H9 (cell line): ENCODE results near the gene CAMK2B. TPM values are rescaled to one million over a fixed set of nuclear protein-coding genes. Genes with fewer than 3 reads are reported as not detected.

Source experiments
- DNase-seq: peaks from one replicate; pipeline ENCODE4 v3.0.0-alpha.2; 2017
- H2AFZ ChIP-seq: one replicate; pipeline ENCODE4 v1.6.1; 2013; ENCODE audit warnings: mild to moderate bottlenecking, low read length, control low read depth, moderate library complexity
- H2AK5ac ChIP-seq: 2 replicates; pipeline ENCODE4 v1.6.1; 2013; ENCODE audit warnings: low read length, control low read depth, mixed read lengths; ENCODE audit not compliant: insufficient read length
- H2BK120ac ChIP-seq: one replicate; pipeline ENCODE4 v1.6.1; 2013; ENCODE audit warnings: low read depth, mild to moderate bottlenecking, low read length, control low read depth, inconsistent platforms; ENCODE audit not compliant: poor library complexity, severe bottlenecking
- H2BK12ac ChIP-seq: 2 replicates; pipeline ENCODE4 v1.6.1; 2013; ENCODE audit warnings: low read length, control low read depth, mixed read lengths, low read depth; ENCODE audit not compliant: insufficient read length
- H2BK15ac ChIP-seq: 2 replicates; pipeline ENCODE4 v1.6.1; 2013; ENCODE audit warnings: low read depth, low read length, control low read depth
- H2BK20ac ChIP-seq: one replicate; pipeline ENCODE4 v1.6.1; 2013; ENCODE audit warnings: low read depth, mild to moderate bottlenecking, low read length, control low read depth, inconsistent platforms; ENCODE audit not compliant: poor library complexity, severe bottlenecking
- H2BK5ac ChIP-seq: 2 replicates; pipeline ENCODE4 v1.6.1; 2013; ENCODE audit warnings: low read length, control low read depth, mixed read lengths; ENCODE audit not compliant: insufficient read length
- H3K14ac ChIP-seq: 2 replicates; pipeline ENCODE4 v1.6.1; 2013; ENCODE audit warnings: low read length, control low read depth; ENCODE audit not compliant: insufficient read depth
- H3K18ac ChIP-seq: 2 replicates; pipeline ENCODE4 v1.6.1; 2013; ENCODE audit warnings: low read depth, mild to moderate bottlenecking, mixed read lengths, low read length, control low read depth; ENCODE audit not compliant: insufficient read length
- H3K23ac ChIP-seq: 2 replicates; pipeline ENCODE4 v1.6.1; 2013; ENCODE audit warnings: low read length, control low read depth, mixed read lengths, low read depth; ENCODE audit not compliant: insufficient read length
- H3K23me2 ChIP-seq: 2 replicates; pipeline ENCODE4 v1.6.1; 2013; ENCODE audit warnings: low read depth, mild to moderate bottlenecking, mixed read lengths, low read length, control low read depth; ENCODE audit not compliant: insufficient read length, poor library complexity, severe bottlenecking
- H3K27ac ChIP-seq: 2 replicates; pipeline ENCODE4 v1.5.1; 2013; ENCODE audit warnings: low read length, control low read depth, mixed read lengths, low read depth; ENCODE audit not compliant: insufficient read length
- H3K27me3 ChIP-seq: 2 replicates; pipeline ENCODE4 v1.6.1; 2013; ENCODE audit warnings: low read length, control low read depth, inconsistent platforms; ENCODE audit not compliant: insufficient read depth
- H3K4ac ChIP-seq: 2 replicates; pipeline ENCODE4 v1.6.1; 2013; ENCODE audit warnings: low read depth, mild to moderate bottlenecking, control low read depth, inconsistent platforms, low read length, moderate library complexity
- H3K4me1 ChIP-seq: 2 replicates; pipeline ENCODE4 v1.6.1; 2013; ENCODE audit warnings: low read length, control low read depth, inconsistent platforms; ENCODE audit not compliant: insufficient read depth
- H3K4me2 ChIP-seq: 2 replicates; pipeline ENCODE4 v1.6.1; 2013; ENCODE audit warnings: low read length, control low read depth, mixed read lengths; ENCODE audit not compliant: insufficient read length, insufficient read depth
- H3K56ac ChIP-seq: 2 replicates; pipeline ENCODE4 v1.6.1; 2013; ENCODE audit warnings: low read depth, mild to moderate bottlenecking, mixed read lengths, low read length, control low read depth; ENCODE audit not compliant: insufficient read length
- H3K79me1 ChIP-seq: 2 replicates; pipeline ENCODE4 v1.6.1; 2013; ENCODE audit warnings: low read depth, mild to moderate bottlenecking, moderate library complexity, low read length, control low read depth, inconsistent platforms; ENCODE audit not compliant: insufficient read depth, poor library complexity, severe bottlenecking
- H3K79me2 ChIP-seq: 2 replicates; pipeline ENCODE4 v1.6.1; 2013; ENCODE audit warnings: low read length, control low read depth, inconsistent platforms; ENCODE audit not compliant: insufficient read depth
- H3K9ac ChIP-seq: 2 replicates; pipeline ENCODE4 v1.6.1; 2013; ENCODE audit warnings: low read length, control low read depth, mixed read lengths; ENCODE audit not compliant: insufficient read length; ENCODE audit errors: extremely low read depth
- H3K9me3 ChIP-seq: one replicate; pipeline ENCODE4 v1.6.1; 2013; ENCODE audit warnings: low read depth, low read length, inconsistent platforms; ENCODE audit not compliant: control insufficient read depth
- H3T11ph ChIP-seq: one replicate; pipeline ENCODE4 v1.6.1; 2013; ENCODE audit warnings: mild to moderate bottlenecking, low read length, control low read depth, inconsistent platforms
- H4K20me1 ChIP-seq: one replicate; pipeline ENCODE4 v1.6.1; 2013; ENCODE audit not compliant: control insufficient read depth, insufficient read length, insufficient read depth
- H4K5ac ChIP-seq: 2 replicates; pipeline ENCODE4 v1.6.1; 2013; ENCODE audit warnings: low read depth, mild to moderate bottlenecking, mixed read lengths, low read length, control low read depth; ENCODE audit not compliant: insufficient read length
- H4K8ac ChIP-seq: replicated peaks from 2 replicates; pipeline ENCODE4 v1.6.1; 2013; ENCODE audit warnings: low read length, control low read depth, mixed read lengths, low read depth; ENCODE audit not compliant: insufficient read length
- H4K91ac ChIP-seq: 2 replicates; pipeline ENCODE4 v1.6.1; 2013; ENCODE audit warnings: low read depth, mild to moderate bottlenecking, moderate library complexity, mixed read lengths, low read length, control low read depth; ENCODE audit not compliant: insufficient read length
- H3K27ac Mint-ChIP-seq, 3 experiments: 2 replicates in 2 of 3; 3 replicates in 1 of 3; pipeline ENCODE4 v1.8.0; 2020 to 2021; ENCODE audit warnings: mixed read lengths in 3 of 3, mild to moderate bottlenecking in 1 of 3, moderate library complexity in 1 of 3
- H3K27me3 Mint-ChIP-seq: 2 replicates; pipeline ENCODE4 v1.8.0; 2021; ENCODE audit warnings: low read depth, mild to moderate bottlenecking, moderate library complexity, mixed read lengths
- H3K36me3 Mint-ChIP-seq, 3 experiments: 2 replicates in 2 of 3; 3 replicates in 1 of 3; pipeline ENCODE4 v1.8.0; 2020 to 2021; ENCODE audit warnings: low read depth in 3 of 3, mixed read lengths in 3 of 3; ENCODE audit not compliant: insufficient read depth in 1 of 3
- H3K4me1 Mint-ChIP-seq, 2 experiments: 2 replicates each; pipeline ENCODE4 v1.8.0; 2020; ENCODE audit warnings: mixed read lengths in 2 of 2
- H3K4me3 Mint-ChIP-seq, 2 experiments: 2 replicates in 1 of 2; 3 replicates in 1 of 2; pipeline ENCODE4 v1.8.0; 2020 to 2021; ENCODE audit warnings: mild to moderate bottlenecking in 2 of 2, mixed read lengths in 2 of 2, moderate library complexity in 1 of 2
- H3K9me3 Mint-ChIP-seq, 2 experiments: 2 replicates in 1 of 2; 3 replicates in 1 of 2; pipeline ENCODE4 v1.8.0; 2020; ENCODE audit warnings: mild to moderate bottlenecking in 2 of 2, mixed read lengths in 2 of 2, moderate library complexity in 1 of 2
- WGBS: extraction: QIAGEN DNeasy Blood & Tissue Kit; methylation state at CpG from one replicate; pipeline ENCODE4 v1.1.7; 2013; ENCODE audit warnings: missing lambda C conversion rate, low lambda C conversion rate, mixed read lengths; ENCODE audit not compliant: insufficient read length; ENCODE audit errors: extremely low coverage; 5-methylcytosine and 5-hydroxymethylcytosine counted together
- total RNA-seq: library from RNA; stranded (reverse); gene quantifications from 2 replicates; pipeline ENCODE4 v1.2.1, GENCODE V29; 2021
- TF ChIP-seq, protein P1 (sequence below): fragments of 200-600 bp; sonication (generic); conservative IDR thresholded peaks from 3 replicates; pipeline ENCODE4 v1.8.0; 2021; ENCODE audit warnings: antibody characterized with exemption, mild to moderate bottlenecking

Gene CAMK2B
- total RNA-seq, 1 experiment from 2014 or later = 0.17 TPM

GRCh38 chr7:44217223-44217714 is 108.1 kb downstream of the CAMK2B start:
- Histone ChIP-seq H2AK5ac (no peak overlapping the region), H3K27ac (no peak overlapping the region), H3T11ph (no peak overlapping the region), H3K18ac (no peak overlapping the region), H4K20me1 (no peaks in the 10 kb centered on the region), H3K79me1 (no peaks in the 10 kb centered on the region), H3K4me2 (no peak overlapping the region), H3K4me1 (no peaks in the 10 kb centered on the region), H2BK120ac (no peak overlapping the region), H3K79me2 (no peaks in the 10 kb centered on the region), H3K23ac (no peak overlapping the region), H3K4ac (no peak overlapping the region), H3K9me3 (no peaks in the 10 kb centered on the region), H4K5ac (no peak overlapping the region), H2BK12ac (no peak overlapping the region), H2BK5ac (no peak overlapping the region), H3K14ac (no peak overlapping the region), H2BK15ac (no peak overlapping the region), H3K56ac (no peak overlapping the region), H4K8ac (no peak overlapping the region), H2AFZ (no peak overlapping the region), H3K9ac (no peak overlapping the region), H2BK20ac (no peak overlapping the region), H4K91ac (no peak overlapping the region), H3K27me3 (no peaks in the 10 kb centered on the region), H3K23me2 (no peaks in the 10 kb centered on the region)
- Mint-ChIP-seq H3K4me3 (no peak overlapping the region), H3K9me3 (no peaks in the 10 kb centered on the region; a peak in 1 of 5 replicates), H3K4me1 (peaks cover 31 to 57% of the 10 kb centered on the region in 2 experiments), H3K27ac (no peak overlapping the region), H3K36me3 (peaks cover 3 to 5% (median 4%) of the 10 kb centered on the region in 3 experiments; a peak in 5 of 7 replicates), H3K27me3 (no peaks in the 10 kb centered on the region; the same call in 1 of the 2 replicates)
- no CpG with 5 or more reads among the region's 19 CpGs for WGBS
- DNase-seq = no peak
- TF ChIP-seq, protein P1, sequence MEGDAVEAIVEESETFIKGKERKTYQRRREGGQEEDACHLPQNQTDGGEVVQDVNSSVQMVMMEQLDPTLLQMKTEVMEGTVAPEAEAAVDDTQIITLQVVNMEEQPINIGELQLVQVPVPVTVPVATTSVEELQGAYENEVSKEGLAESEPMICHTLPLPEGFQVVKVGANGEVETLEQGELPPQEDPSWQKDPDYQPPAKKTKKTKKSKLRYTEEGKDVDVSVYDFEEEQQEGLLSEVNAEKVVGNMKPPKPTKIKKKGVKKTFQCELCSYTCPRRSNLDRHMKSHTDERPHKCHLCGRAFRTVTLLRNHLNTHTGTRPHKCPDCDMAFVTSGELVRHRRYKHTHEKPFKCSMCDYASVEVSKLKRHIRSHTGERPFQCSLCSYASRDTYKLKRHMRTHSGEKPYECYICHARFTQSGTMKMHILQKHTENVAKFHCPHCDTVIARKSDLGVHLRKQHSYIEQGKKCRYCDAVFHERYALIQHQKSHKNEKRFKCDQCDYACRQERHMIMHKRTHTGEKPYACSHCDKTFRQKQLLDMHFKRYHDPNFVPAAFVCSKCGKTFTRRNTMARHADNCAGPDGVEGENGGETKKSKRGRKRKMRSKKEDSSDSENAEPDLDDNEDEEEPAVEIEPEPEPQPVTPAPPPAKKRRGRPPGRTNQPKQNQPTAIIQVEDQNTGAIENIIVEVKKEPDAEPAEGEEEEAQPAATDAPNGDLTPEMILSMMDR = no peak
